OCI-LY7 (cell line): ENCODE results near the gene WNK2. TPM values are rescaled to one million over a fixed set of nuclear protein-coding genes. Genes with fewer than 3 reads are reported as not detected.

ENCODE experiments used
- BruUV-seq: library from RNA; stranded (reverse); fragments of 400-500 nt; replicated peaks from 2 replicates; lab custom pipeline; 2021; lab: Mats Ljungman, UMichigan
- CTCF ChIA-PET: fragments of 300-600 bp; sonication (Branson Sonifier 250); formaldehyde crosslinking; loops from one replicate; lab custom pipeline; 2022; ENCODE audit warnings: antibody characterized with exemption; ENCODE audit not compliant: unreplicated experiment; lab: Charles Lee
- POLR2A ChIA-PET: fragments of 300-600 bp; sonication (Branson Sonifier 250); formaldehyde crosslinking; loops from one replicate; lab custom pipeline; 2022; ENCODE audit warnings: antibody characterized with exemption; lab: Charles Lee
- DNase-seq: peaks from one replicate; pipeline ENCODE4 v3.0.0-alpha.2; 2015; ENCODE audit warnings: low spot score
- H2AFZ ChIP-seq: fragments of 200-600 bp; sonication (generic), shearing (Covaris generic); 2 replicates; pipeline ENCODE4 v1.6.1; 2014; ENCODE audit warnings: mild to moderate bottlenecking, antibody characterized with exemption, low read length, moderate library complexity
- H3K27ac ChIP-seq: fragments of 200-600 bp; sonication (generic); 2 replicates; pipeline ENCODE4 v1.5.1; 2014; ENCODE audit warnings: mixed run types, low read depth, mild to moderate bottlenecking, moderate library complexity, low read length, inconsistent platforms; ENCODE audit not compliant: poor library complexity, severe bottlenecking
- H3K36me3 ChIP-seq: fragments of 200-600 bp; sonication (generic); 2 replicates; pipeline ENCODE4 v1.6.1; 2014; ENCODE audit warnings: mild to moderate bottlenecking, antibody characterized with exemption, low read length, moderate library complexity, mixed read lengths; ENCODE audit not compliant: insufficient read depth
- H3K4me1 ChIP-seq: fragments of 200-600 bp; sonication (generic); 2 replicates; pipeline ENCODE4 v1.5.1; 2014; ENCODE audit warnings: mild to moderate bottlenecking, low read length; ENCODE audit not compliant: insufficient read depth, poor library complexity, severe bottlenecking
- H3K4me2 ChIP-seq: fragments of 200-600 bp; sonication (generic); 2 replicates; pipeline ENCODE4 v1.6.1; 2014; ENCODE audit warnings: mild to moderate bottlenecking, low read length
- H3K4me3 ChIP-seq: fragments of 200-600 bp; sonication (generic); 2 replicates; pipeline ENCODE4 v1.5.1; 2014; ENCODE audit warnings: mild to moderate bottlenecking, low read depth, low read length; ENCODE audit not compliant: poor library complexity, severe bottlenecking
- H3K79me2 ChIP-seq: fragments of 200-600 bp; sonication (generic); 2 replicates; pipeline ENCODE4 v1.6.1; 2016; ENCODE audit warnings: low read depth, mild to moderate bottlenecking, low read length, moderate library complexity, mixed read lengths; ENCODE audit not compliant: insufficient read depth
- H3K9me2 ChIP-seq: fragments of 200-600 bp; sonication (generic); 2 replicates; pipeline ENCODE4 v1.6.1; 2016; ENCODE audit warnings: mild to moderate bottlenecking, low read length, mixed read lengths; ENCODE audit not compliant: insufficient read depth
- H3K9me3 ChIP-seq: fragments of 200-600 bp; sonication (generic); 2 replicates; pipeline ENCODE4 v1.6.1; 2014; ENCODE audit warnings: mild to moderate bottlenecking, mixed run types, low read length, mixed read lengths
- H4K20me1 ChIP-seq: fragments of 200-600 bp; sonication (generic); 2 replicates; pipeline ENCODE4 v1.6.1; 2014; ENCODE audit warnings: mild to moderate bottlenecking, antibody characterized with exemption, low read length, moderate library complexity, mixed read lengths; ENCODE audit not compliant: insufficient read depth
- CTCF ChIP-seq: fragments of 200-600 bp; sonication (generic); conservative IDR thresholded peaks from 2 replicates; pipeline ENCODE4 v1.5.1; 2014; ENCODE audit warnings: mild to moderate bottlenecking, antibody characterized with exemption, low read length, moderate library complexity, mixed read lengths
- EZH2phosphoT487 ChIP-seq: fragments of 200-600 bp; sonication (generic); IDR thresholded peaks from 2 replicates; pipeline ENCODE4 v1.6.1; 2018; ENCODE audit warnings: low read depth, borderline replicate concordance, mild to moderate bottlenecking, mixed run types, antibody characterized with exemption, low read length, moderate library complexity, mixed read lengths
- intact Hi-C: fragments of 100-400 bp; cut with micrococcal nuclease; formaldehyde crosslinking; loops from one replicate; pipeline ENCODE4 v1.10.0; 2022; ENCODE audit not compliant: unreplicated experiment
- total RNA-seq, 2 experiments: library from RNA; depleted of rRNA in 1 of 2; stranded (reverse); fragments of >200 nt in 1 of 2; shearing (Covaris generic) in 1 of 2; gene quantifications; 2 replicates each; pipeline ENCODE4 v1.2.3, GENCODE V29; 2014 to 2022

Gene WNK2
- total RNA-seq, 2 experiments from 2014 or later: 142 to 194 TPM

GRCh38 chr9:93303806-93304573, 120.1 kb downstream of the WNK2 start:
- TF ChIP-seq CTCF (no peak), EZH2phosphoT487 (no peak)
- ChIA-PET POLR2A (interaction anchor here (2.5 kb wide), 1 partner anchor 43 kb away, joined by 6 read pairs; no protein-coding TSS in a partner anchor), CTCF (interaction anchor here (2.2 kb wide), 1 partner anchor 43 kb away, joined by 15 read pairs; no protein-coding TSS in a partner anchor)
- no peak overlapping the region for H2AFZ ChIP-seq
- no peak overlapping the region for H3K4me2 ChIP-seq
- no peaks in the 10 kb centered on the region for H3K9me2 ChIP-seq
- no peaks in the 10 kb centered on the region for H3K9me3 ChIP-seq
- no peak for DNase-seq
- H4K20me1 ChIP-seq: no peaks in the 10 kb centered on the region
- intact Hi-C loops: no loop called here
- H3K4me3 ChIP-seq: no peak overlapping the region
- H3K79me2 ChIP-seq: no peaks in the 10 kb centered on the region
- H3K4me1 ChIP-seq: peaks cover 44% of the 10 kb centered on the region
- H3K36me3 ChIP-seq: peaks cover 10% of the 10 kb centered on the region; the same call in 1 of the 2 replicates
- no TSS peak for BruUV-seq
- no peak overlapping the region for H3K27ac ChIP-seq

DNA sequence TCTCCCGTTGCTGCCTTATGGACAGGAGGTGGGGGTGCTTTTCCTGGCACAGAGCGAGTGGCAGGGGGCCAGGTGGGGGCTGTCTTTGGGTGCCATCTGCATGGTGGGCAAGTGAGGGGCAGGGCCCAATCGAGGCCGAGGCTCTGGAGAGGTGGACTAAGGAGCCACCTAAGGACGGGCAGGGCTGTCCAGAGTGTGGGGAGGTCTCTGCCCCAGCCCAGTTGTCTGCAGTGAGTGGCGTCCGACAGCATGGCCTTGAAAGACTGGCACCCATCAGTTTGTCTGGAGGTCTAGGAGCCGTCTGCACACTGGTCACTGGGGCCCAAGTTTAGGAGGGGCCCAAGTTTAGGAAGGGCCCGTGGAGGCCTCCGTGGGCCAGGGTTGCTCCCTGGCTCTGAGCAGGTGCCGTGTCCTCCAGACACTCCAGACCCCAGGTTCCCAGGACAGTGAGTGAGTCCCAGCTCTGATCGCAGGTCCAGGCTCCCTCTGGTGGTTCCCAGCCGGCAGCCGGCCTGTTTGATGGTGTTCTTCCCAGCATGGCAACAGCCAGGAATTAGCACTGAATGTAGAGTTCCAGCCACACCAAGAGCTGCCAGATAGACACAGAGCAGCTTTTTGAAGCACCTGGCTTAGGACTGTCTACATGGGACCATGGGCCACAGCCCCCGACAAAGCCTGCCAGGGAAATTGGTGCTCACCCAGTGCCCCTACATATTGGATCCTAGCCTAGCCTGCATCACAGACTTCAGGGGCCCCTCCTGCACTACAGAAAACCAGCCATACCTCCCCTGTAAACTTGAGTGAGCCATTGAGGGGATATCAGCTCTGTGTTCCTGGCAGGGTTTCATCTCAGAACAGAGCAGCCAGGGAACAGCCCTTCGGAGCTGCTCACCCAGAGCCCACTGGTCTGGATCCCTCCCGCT, 120.9 kb downstream of the WNK2 start:
- peak; percentile 83 for TF ChIP-seq CTCF
- TF ChIP-seq EZH2phosphoT487: no peak
- H3K9me3 ChIP-seq: no peaks in the 10 kb centered on the region
- no peaks in the 10 kb centered on the region for H3K79me2 ChIP-seq
- ChIA-PET CTCF (interaction anchor here (1.0 kb wide), 1 partner anchor 44 kb away, joined by 5 read pairs; no protein-coding TSS in a partner anchor), POLR2A (interaction anchor here (0.6 kb wide), 1 partner anchor 42 kb away, joined by 3 read pairs; no protein-coding TSS in a partner anchor)
- no TSS peak for BruUV-seq
- intact Hi-C loops: no loop called here
- H3K4me1 ChIP-seq: peaks cover 44% of the 10 kb centered on the region
- no peak overlapping the region for H3K27ac ChIP-seq
- H3K4me3 ChIP-seq: no peak overlapping the region
- no peak overlapping the region for H2AFZ ChIP-seq
- H4K20me1 ChIP-seq: no peaks in the 10 kb centered on the region
- peaks cover 10% of the 10 kb centered on the region; the same call in 1 of the 2 replicates for H3K36me3 ChIP-seq
- H3K4me2 ChIP-seq: no peak overlapping the region
- peak; percentile 67 for DNase-seq
- H3K9me2 ChIP-seq: no peaks in the 10 kb centered on the region
